ENCODE data around the gene SSC5D. TPM values are rescaled to one million over a fixed set of nuclear protein-coding genes. Genes with fewer than 3 reads are reported as not detected.

The SSC5D gene
- total and polyA plus RNA-seq, 4 donors: 0.08 to 1.0 (median 0.51) TPM

GRCh38 chr19:55542292-55542855 is 54.1 kb downstream of the SSC5D start:
- WGBS: 71% methylated on average over 7 of the region's 7 CpGs
- no peak for DNase-seq (ENCODE audit: low spot score)
- TF ChIP-seq ATF3 (IDR thresholded peaks at IDR 0.05) (no peak), TAF1 (conservative IDR thresholded peaks at IDR 0.05) (no peak), EGR1 (IDR thresholded peaks at IDR 0.05; ENCODE audit: low read depth in 2 of 2) (no peak), SP1 (IDR thresholded peaks at IDR 0.05) (no peak), MAX (IDR thresholded peaks at IDR 0.05) (no peak), RXRA (IDR thresholded peaks at IDR 0.05) (no peak), ZBTB33 (IDR thresholded peaks at IDR 0.05) (no peak), CTCF (IDR thresholded peaks at IDR 0.05; ENCODE audit: low read depth, low read length, missing input control) (no peak), YY1 (IDR thresholded peaks at IDR 0.05) (no peak), FOXA1 (IDR thresholded peaks at IDR 0.05) (no peak), FOXA2 (IDR thresholded peaks at IDR 0.05) (no peak), NR2F2 (IDR thresholded peaks at IDR 0.05) (no peak), HNF4G (IDR thresholded peaks at IDR 0.05) (no peak), REST (IDR thresholded peaks at IDR 0.05) (no peak), JUND (IDR thresholded peaks at IDR 0.05) (no peak), HNF4A (conservative IDR thresholded peaks at IDR 0.05) (no peak), RAD21 (IDR thresholded peaks at IDR 0.05) (no peak), GABPA (IDR thresholded peaks at IDR 0.05 in 1 of 2, conservative IDR thresholded peaks at IDR 0.05 in 1 of 2) (no peak)
- Histone ChIP-seq H3K4me1 (ENCODE audit: control insufficient read depth in 4 of 4, insufficient read depth in 4 of 4, low read length in 3 of 4) (peaks cover 0 to 2% (median 0%) of the 10 kb centered on the region in 4 donors), H3K4me3 (ENCODE audit: low read depth in 1 of 3, low read length in 3 of 3) (no peak overlapping the region), H3K9me3 (ENCODE audit: control insufficient read depth in 4 of 4, low read length in 3 of 4) (no peaks in the 10 kb centered on the region), H3K36me3 (ENCODE audit: control insufficient read depth in 4 of 4, insufficient read depth in 3 of 4, low read depth in 1 of 4, low read length in 3 of 4) (no peaks in the 10 kb centered on the region), H3K27me3 (ENCODE audit: control insufficient read depth in 4 of 4, insufficient read depth in 4 of 4, low read length in 3 of 4) (peaks cover 0 to 2% (median 0%) of the 10 kb centered on the region in 4 donors), H3K9ac (ENCODE audit: low read depth in 1 of 2, low read length in 2 of 2) (no peak overlapping the region), H3K27ac (ENCODE audit: low read depth in 1 of 2, low read length in 2 of 2) (no peak overlapping the region)

Measured in liver (tissue), 9 donors.